Measurements from ENCODE around the gene TBC1D1. TPM values are rescaled to one million over a fixed set of nuclear protein-coding genes. Genes with fewer than 3 reads are reported as not detected.

The TBC1D1 gene
- total and polyA plus RNA-seq, 2 experiments from 2014 or later, result 53.9 to 151 TPM

DNA sequence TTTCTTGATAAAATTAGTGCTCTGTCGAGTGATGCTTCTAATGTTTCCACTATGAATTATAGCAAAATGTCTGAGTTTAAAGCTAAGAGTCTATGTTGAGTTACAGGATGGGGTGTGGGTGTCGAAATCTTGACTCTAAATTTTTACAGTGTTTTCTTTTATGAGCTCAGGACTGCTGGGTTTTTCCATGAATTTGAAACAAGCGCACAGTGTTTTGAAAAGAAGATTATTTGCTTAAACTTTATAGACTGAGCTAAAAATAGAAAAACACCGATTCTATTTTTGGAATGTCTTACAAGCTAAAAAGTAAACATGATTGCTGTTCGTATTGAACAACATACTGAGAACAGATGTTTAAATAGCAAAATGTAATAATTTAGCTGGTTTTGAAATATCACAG is 76.9 kb downstream of the TBC1D1 start:
- Mint-ChIP-seq H3K36me3 (ENCODE audit: low read depth) (peaks cover 5% of the 10 kb centered on the region; the same call in 1 of the 3 replicates), H3K9me3 (peaks cover 14% of the 10 kb centered on the region), H3K27me3 (ENCODE audit: insufficient read depth, low read depth, poor library complexity) (peaks cover 3% of the 10 kb centered on the region), H3K4me1 (no peaks in the 10 kb centered on the region; the same call in 2 of the 3 replicates), H3K27ac (no peak overlapping the region), H3K4me3 (no peak overlapping the region)
- no peak for ATAC-seq
- TF ChIP-seq EZH2 (IDR thresholded peaks at IDR 0.05; ENCODE audit: low read depth, unreplicated experiment) (no peak), REST (IDR thresholded peaks at IDR 0.05; ENCODE audit: unreplicated experiment) (no peak), ETS1 (IDR thresholded peaks at IDR 0.05) (no peak), ZNF114 (CRISPR knock-in tag; IDR thresholded peaks at IDR 0.05) (no peak), EZH2phosphoT487 (IDR thresholded peaks at IDR 0.05; ENCODE audit: unreplicated experiment) (no peak), NANOG (IDR thresholded peaks at IDR 0.05; ENCODE audit: borderline replicate concordance) (no peak), CREB1 (CRISPR knock-in tag; IDR thresholded peaks at IDR 0.05; ENCODE audit: low read depth) (no peak), POLR2AphosphoS5 (IDR thresholded peaks at IDR 0.05; ENCODE audit: low read depth) (no peak), ZNF331 (CRISPR knock-in tag; IDR thresholded peaks at IDR 0.05; ENCODE audit: low read depth) (no peak), STAT1 (IDR thresholded peaks at IDR 0.05; ENCODE audit: unreplicated experiment) (no peak), JUNB (IDR thresholded peaks at IDR 0.05; ENCODE audit: unreplicated experiment) (no peak)
- TF ChIP-seq, protein P1, sequence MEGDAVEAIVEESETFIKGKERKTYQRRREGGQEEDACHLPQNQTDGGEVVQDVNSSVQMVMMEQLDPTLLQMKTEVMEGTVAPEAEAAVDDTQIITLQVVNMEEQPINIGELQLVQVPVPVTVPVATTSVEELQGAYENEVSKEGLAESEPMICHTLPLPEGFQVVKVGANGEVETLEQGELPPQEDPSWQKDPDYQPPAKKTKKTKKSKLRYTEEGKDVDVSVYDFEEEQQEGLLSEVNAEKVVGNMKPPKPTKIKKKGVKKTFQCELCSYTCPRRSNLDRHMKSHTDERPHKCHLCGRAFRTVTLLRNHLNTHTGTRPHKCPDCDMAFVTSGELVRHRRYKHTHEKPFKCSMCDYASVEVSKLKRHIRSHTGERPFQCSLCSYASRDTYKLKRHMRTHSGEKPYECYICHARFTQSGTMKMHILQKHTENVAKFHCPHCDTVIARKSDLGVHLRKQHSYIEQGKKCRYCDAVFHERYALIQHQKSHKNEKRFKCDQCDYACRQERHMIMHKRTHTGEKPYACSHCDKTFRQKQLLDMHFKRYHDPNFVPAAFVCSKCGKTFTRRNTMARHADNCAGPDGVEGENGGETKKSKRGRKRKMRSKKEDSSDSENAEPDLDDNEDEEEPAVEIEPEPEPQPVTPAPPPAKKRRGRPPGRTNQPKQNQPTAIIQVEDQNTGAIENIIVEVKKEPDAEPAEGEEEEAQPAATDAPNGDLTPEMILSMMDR (conservative IDR thresholded peaks at IDR 0.05; ENCODE audit: low read depth in 2 of 2), result no peak
- TF ChIP-seq, protein P2, sequence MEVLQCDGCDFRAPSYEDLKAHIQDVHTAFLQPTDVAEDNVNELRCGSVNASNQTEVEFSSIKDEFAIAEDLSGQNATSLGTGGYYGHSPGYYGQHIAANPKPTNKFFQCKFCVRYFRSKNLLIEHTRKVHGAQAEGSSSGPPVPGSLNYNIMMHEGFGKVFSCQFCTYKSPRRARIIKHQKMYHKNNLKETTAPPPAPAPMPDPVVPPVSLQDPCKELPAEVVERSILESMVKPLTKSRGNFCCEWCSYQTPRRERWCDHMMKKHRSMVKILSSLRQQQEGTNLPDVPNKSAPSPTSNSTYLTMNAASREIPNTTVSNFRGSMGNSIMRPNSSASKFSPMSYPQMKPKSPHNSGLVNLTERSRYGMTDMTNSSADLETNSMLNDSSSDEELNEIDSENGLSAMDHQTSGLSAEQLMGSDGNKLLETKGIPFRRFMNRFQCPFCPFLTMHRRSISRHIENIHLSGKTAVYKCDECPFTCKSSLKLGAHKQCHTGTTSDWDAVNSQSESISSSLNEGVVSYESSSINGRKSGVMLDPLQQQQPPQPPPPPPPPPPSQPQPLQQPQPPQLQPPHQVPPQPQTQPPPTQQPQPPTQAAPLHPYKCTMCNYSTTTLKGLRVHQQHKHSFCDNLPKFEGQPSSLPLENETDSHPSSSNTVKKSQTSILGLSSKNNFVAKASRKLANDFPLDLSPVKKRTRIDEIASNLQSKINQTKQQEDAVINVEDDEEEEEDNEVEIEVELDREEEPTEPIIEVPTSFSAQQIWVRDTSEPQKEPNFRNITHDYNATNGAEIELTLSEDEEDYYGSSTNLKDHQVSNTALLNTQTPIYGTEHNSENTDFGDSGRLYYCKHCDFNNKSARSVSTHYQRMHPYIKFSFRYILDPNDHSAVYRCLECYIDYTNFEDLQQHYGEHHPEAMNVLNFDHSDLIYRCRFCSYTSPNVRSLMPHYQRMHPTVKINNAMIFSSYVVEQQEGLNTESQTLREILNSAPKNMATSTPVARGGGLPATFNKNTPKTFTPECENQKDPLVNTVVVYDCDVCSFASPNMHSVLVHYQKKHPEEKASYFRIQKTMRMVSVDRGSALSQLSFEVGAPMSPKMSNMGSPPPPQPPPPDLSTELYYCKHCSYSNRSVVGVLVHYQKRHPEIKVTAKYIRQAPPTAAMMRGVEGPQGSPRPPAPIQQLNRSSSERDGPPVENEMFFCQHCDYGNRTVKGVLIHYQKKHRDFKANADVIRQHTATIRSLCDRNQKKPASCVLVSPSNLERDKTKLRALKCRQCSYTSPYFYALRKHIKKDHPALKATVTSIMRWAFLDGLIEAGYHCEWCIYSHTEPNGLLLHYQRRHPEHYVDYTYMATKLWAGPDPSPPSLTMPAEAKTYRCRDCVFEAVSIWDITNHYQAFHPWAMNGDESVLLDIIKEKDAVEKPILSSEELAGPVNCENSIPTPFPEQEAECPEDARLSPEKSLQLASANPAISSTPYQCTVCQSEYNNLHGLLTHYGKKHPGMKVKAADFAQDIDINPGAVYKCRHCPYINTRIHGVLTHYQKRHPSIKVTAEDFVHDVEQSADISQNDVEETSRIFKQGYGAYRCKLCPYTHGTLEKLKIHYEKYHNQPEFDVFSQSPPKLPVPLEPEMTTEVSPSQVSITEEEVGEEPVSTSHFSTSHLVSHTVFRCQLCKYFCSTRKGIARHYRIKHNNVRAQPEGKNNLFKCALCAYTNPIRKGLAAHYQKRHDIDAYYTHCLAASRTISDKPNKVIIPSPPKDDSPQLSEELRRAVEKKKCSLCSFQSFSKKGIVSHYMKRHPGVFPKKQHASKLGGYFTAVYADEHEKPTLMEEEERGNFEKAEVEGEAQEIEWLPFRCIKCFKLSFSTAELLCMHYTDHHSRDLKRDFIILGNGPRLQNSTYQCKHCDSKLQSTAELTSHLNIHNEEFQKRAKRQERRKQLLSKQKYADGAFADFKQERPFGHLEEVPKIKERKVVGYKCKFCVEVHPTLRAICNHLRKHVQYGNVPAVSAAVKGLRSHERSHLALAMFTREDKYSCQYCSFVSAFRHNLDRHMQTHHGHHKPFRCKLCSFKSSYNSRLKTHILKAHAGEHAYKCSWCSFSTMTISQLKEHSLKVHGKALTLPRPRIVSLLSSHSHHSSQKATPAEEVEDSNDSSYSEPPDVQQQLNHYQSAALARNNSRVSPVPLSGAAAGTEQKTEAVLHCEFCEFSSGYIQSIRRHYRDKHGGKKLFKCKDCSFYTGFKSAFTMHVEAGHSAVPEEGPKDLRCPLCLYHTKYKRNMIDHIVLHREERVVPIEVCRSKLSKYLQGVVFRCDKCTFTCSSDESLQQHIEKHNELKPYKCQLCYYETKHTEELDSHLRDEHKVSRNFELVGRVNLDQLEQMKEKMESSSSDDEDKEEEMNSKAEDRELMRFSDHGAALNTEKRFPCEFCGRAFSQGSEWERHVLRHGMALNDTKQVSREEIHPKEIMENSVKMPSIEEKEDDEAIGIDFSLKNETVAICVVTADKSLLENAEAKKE (CRISPR knock-in tag; IDR thresholded peaks at IDR 0.05), result no peak
- Histone ChIP-seq H3K4me1 (ENCODE audit: insufficient read depth) (no peaks in the 10 kb centered on the region), H2AFZ (no peak overlapping the region), H3K4me2 (no peak overlapping the region), H3K27me3 (ENCODE audit: insufficient read depth) (no peaks in the 10 kb centered on the region), H3F3A (replicated peaks; ENCODE audit: low read depth) (no peaks in the 10 kb centered on the region), H3K36me3 (ENCODE audit: insufficient read depth) (no peaks in the 10 kb centered on the region), H3K9me2 (ENCODE audit: insufficient read depth) (peaks cover 7% of the 10 kb centered on the region; the same call in 1 of the 2 replicates), H4K20me1 (replicated peaks; ENCODE audit: insufficient read depth) (no peaks in the 10 kb centered on the region), H3K79me2 (replicated peaks; ENCODE audit: insufficient read depth) (no peaks in the 10 kb centered on the region), H3K27ac (ENCODE audit: low read depth) (no peak overlapping the region), H3K4me3 (no peak overlapping the region)
- DNase-seq (ENCODE audit: low spot score), result no peak

Measured in GM23338 (cell line).